ENCODE measurements around the gene RHEB. TPM values are rescaled to one million over a fixed set of nuclear protein-coding genes. Genes with fewer than 3 reads are reported as not detected.
"Not testable (repeated sequence)": the region's sequence is repeated elsewhere in the genome, so short reads cannot be mapped to it uniquely, and the experiment has no call there.

RHEB gene
- total RNA-seq, 1 experiment from 2014 or later = 156 TPM

DNA sequence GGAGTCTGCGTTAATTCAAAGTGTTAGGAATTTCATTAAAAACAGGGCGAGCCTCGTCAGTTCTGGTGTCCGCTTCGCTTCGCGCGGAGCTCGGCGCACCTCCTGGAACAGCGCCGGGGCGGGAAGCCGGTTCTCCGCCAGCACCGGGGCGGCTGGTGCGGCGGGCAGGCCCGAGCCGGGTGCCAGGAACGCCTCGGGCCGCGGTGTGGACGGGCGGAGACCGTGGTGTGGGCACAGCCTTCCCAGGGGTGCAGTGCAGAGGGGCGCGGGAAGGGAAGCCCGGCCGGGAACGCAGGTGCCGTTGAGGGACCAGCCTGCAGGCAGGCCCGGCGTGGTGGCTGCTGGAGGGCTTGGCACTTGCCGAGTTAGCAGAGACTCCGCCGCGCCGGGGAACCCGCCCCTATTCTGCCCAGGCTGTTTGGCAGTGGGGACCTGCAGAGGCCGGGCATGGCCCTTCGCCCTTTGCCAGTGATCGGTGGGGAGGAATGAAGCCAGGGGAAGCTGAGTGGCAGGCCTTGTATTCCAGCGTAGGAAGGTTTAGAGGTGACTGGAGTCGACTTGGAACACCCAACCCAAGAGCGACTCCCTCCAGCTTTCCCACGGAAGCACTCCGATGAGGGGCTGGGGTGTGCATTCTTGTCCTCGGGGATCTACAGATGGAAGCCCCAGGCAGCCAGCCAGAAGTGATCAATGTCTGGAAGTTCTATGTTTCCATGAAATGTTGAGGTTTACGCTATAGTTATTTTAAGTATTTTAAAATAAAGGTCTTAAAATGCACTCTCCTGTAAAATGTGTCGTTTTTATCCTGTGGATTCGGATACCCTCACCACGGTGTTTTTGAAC, 945 bp upstream of the RHEB start:
- CTCF ChIA-PET = interaction anchor here (0.8 to 1.4 kb wide), 3 partner anchors 19 to 111 kb away, joined by 3 to 4 read pairs (median 3); no protein-coding TSS in a partner anchor
- H3K9me3 ChIP-seq = no peaks in the 10 kb centered on the region
- H3K4me1 Mint-ChIP-seq (ENCODE audit: low read depth, unreplicated experiment) = peaks cover 22% of the 10 kb centered on the region
- H3K4me3 ChIP-seq (ENCODE audit: low read depth, low read length) = peak overlapping the region; percentile 70
- H3K27ac Mint-ChIP-seq (ENCODE audit: unreplicated experiment) = peak overlapping the region; percentile 99
- peak overlapping the region; percentile 91 for H3K4me3 Mint-ChIP-seq (ENCODE audit: unreplicated experiment)
- BruUV-seq (replicated peaks) = TSS peak; percentile 85
- POLR2A ChIA-PET = interaction anchor here (0.6 to 2.1 kb wide), 15 partner anchors 10 to 469 kb away, joined by 3 to 21 read pairs (median 4); no protein-coding TSS in a partner anchor
- TF ChIP-seq, protein P1, sequence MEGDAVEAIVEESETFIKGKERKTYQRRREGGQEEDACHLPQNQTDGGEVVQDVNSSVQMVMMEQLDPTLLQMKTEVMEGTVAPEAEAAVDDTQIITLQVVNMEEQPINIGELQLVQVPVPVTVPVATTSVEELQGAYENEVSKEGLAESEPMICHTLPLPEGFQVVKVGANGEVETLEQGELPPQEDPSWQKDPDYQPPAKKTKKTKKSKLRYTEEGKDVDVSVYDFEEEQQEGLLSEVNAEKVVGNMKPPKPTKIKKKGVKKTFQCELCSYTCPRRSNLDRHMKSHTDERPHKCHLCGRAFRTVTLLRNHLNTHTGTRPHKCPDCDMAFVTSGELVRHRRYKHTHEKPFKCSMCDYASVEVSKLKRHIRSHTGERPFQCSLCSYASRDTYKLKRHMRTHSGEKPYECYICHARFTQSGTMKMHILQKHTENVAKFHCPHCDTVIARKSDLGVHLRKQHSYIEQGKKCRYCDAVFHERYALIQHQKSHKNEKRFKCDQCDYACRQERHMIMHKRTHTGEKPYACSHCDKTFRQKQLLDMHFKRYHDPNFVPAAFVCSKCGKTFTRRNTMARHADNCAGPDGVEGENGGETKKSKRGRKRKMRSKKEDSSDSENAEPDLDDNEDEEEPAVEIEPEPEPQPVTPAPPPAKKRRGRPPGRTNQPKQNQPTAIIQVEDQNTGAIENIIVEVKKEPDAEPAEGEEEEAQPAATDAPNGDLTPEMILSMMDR (IDR thresholded peaks at IDR 0.05; ENCODE audit: insufficient read depth in 1 of 2, low read depth in 1 of 2, low read length in 1 of 2, severe bottlenecking in 1 of 2, unreplicated experiment in 1 of 2) = no peak
- no peaks in the 10 kb centered on the region for H3K9me3 Mint-ChIP-seq (ENCODE audit: unreplicated experiment)
- H3K27me3 ChIP-seq (replicated peaks; ENCODE audit: control insufficient read depth, insufficient read depth, low read length) = no peaks in the 10 kb centered on the region
- no peaks in the 10 kb centered on the region for H3K27me3 Mint-ChIP-seq (ENCODE audit: insufficient read depth, unreplicated experiment)
- peaks cover 28% of the 10 kb centered on the region for H3K36me3 Mint-ChIP-seq (ENCODE audit: insufficient read depth, unreplicated experiment)
- no peaks in the 10 kb centered on the region for H3K36me3 ChIP-seq (ENCODE audit: control insufficient read depth, insufficient read depth, low read length)
- peak; percentile 59 to 70 for DNase-seq
- intact Hi-C loops (cut with micrococcal nuclease; ENCODE audit: unreplicated experiment) = loop anchor here (1.0 to 2.0 kb wide), 3 partner anchors 18 to 234 kb away; no protein-coding TSS in a partner anchor
- peaks cover 4% of the 10 kb centered on the region; the same call in 1 of the 2 replicates for H3K4me1 ChIP-seq

DNA sequence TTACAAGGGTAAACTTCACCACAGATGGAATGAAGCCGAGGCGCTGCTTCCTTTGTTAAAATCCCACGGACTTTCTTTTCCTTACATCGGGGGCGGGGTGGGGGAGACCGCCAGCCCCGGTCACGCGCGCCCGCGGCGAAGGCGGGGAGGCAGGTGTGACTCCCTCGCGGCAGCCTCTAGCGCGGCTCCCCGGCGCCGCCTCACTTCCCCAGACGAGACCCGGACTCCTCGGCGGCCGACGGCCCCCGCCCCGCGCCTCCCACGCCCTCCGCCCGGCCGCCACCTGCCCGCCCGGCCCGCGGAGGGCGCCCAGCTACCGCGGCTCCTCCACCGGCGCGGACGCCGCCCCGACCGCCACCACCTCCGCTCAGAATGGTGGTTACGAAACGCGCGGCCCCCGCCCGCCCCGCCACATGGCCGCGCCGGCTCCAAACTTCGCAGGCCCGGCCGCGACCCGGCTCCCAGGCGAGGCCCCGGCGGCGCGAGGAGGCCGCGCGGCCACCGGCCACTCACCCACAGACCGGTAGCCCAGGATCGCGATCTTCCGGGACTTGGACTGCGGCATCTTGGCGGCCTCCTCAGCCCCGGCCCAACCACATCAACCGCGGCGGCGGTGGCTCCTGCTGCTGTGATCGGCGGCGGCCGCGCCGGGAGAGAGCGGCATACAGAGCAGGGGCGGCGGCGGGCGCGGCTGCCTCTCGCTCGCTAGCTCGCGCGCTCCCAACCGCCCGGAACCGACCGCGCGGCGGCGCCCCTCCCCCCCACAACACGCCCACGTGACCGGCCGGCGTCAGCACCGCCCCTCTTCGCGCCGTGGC, 539 bp downstream of the RHEB start:
- H3K9me3 ChIP-seq; H3K4me1 ChIP-seq; H3K9me3 Mint-ChIP-seq (ENCODE audit: unreplicated experiment); H3K36me3 ChIP-seq (ENCODE audit: control insufficient read depth, insufficient read depth, low read length); H3K27me3 Mint-ChIP-seq (ENCODE audit: insufficient read depth, unreplicated experiment); H3K27me3 ChIP-seq (replicated peaks; ENCODE audit: control insufficient read depth, insufficient read depth, low read length); BruUV-seq (replicated peaks): not testable (repeated sequence)
- Mint-ChIP-seq H3K4me1 (ENCODE audit: low read depth, unreplicated experiment) (peaks cover 24% of the 10 kb centered on the region), H3K27ac (ENCODE audit: unreplicated experiment) (peak overlapping the region; percentile 99), H3K4me3 (ENCODE audit: unreplicated experiment) (peak overlapping the region; percentile 91), H3K36me3 (ENCODE audit: insufficient read depth, unreplicated experiment) (peaks cover 37% of the 10 kb centered on the region)
- ChIA-PET POLR2A (interaction anchor here (0.5 to 2.1 kb wide), 12 partner anchors 12 to 1184 kb away, joined by 3 to 21 read pairs (median 4); no protein-coding TSS in a partner anchor), CTCF (interaction anchor here (0.5 to 1.4 kb wide), 4 partner anchors 20 to 226 kb away, joined by 3 to 5 read pairs (median 4); no protein-coding TSS in a partner anchor)
- intact Hi-C loops (cut with micrococcal nuclease; ENCODE audit: unreplicated experiment) = loop anchor here (1.0 to 5.0 kb wide), 3 partner anchors 59 to 178 kb away; no protein-coding TSS in a partner anchor
- H3K4me3 ChIP-seq (ENCODE audit: low read depth, low read length) = peak overlapping the region; percentile 52
- peak; percentile 84 to 86 for DNase-seq

DNA sequence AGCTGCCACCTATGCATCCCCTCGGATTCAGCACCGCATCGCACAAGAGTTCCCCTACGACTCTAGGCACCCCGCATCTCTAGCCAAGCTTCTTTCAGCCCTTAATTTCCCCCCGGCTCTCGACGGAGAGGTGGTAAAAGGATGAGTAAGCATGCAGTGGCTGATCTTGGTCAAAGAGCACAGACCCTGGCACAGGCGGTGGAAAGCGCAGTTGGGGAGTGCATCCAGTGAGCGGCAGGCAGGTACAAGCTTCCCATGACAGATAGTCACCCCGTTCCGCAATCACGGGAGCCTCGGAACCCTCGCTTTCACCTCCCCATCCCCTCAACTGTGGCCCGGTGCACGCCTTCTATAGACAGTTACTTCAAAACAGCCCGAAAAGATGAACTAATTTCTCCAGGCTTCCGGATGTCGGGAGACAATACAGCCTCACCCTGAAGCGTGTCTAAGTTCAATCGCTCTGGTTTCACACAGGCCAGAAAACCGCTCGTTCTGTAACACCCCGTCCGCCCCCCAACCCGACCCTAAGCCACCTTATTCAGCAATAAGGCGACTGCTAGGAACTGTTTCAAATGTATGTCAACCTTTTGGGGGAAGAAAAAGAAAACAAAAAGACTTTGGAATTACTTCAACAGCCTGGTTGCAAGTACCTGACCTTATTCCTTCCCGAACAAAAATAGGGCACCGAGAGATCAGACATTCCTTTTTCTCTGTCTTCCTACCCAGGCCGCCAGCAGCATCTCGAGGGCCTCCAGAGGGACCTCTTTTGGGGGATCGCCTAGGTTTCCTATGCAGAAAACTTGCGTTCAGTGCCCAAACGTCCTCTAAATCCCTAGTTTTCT, 1.4 kb downstream of the RHEB start:
- CTCF ChIA-PET = interaction anchor here (0.5 to 1.0 kb wide), 3 partner anchors 58 to 153 kb away, joined by 3 to 4 read pairs (median 3); no protein-coding TSS in a partner anchor
- peak overlapping the region; percentile 91 for H3K4me3 Mint-ChIP-seq (ENCODE audit: unreplicated experiment)
- H3K4me1 ChIP-seq = peaks cover 4% of the 10 kb centered on the region; the same call in 1 of the 2 replicates
- H3K27me3 ChIP-seq (replicated peaks; ENCODE audit: control insufficient read depth, insufficient read depth, low read length) = no peaks in the 10 kb centered on the region
- peaks cover 40% of the 10 kb centered on the region for H3K36me3 Mint-ChIP-seq (ENCODE audit: insufficient read depth, unreplicated experiment)
- H3K27ac Mint-ChIP-seq (ENCODE audit: unreplicated experiment) = peak overlapping the region; percentile 90
- no peaks in the 10 kb centered on the region for H3K9me3 ChIP-seq
- POLR2A ChIA-PET = interaction anchor here (0.6 to 2.1 kb wide), 4 partner anchors 11 to 59 kb away, joined by 3 to 11 read pairs (median 6); no protein-coding TSS in a partner anchor
- intact Hi-C loops (cut with micrococcal nuclease; ENCODE audit: unreplicated experiment) = loop anchor here (1.0 to 5.0 kb wide), 3 partner anchors 58 to 179 kb away; no protein-coding TSS in a partner anchor
- H3K9me3 Mint-ChIP-seq (ENCODE audit: unreplicated experiment) = no peaks in the 10 kb centered on the region
- H3K36me3 ChIP-seq (ENCODE audit: control insufficient read depth, insufficient read depth, low read length) = no peaks in the 10 kb centered on the region
- H3K4me1 Mint-ChIP-seq (ENCODE audit: low read depth, unreplicated experiment) = peaks cover 24% of the 10 kb centered on the region
- DNase-seq = peak; percentile 44 to 57
- BruUV-seq (replicated peaks) = TSS peak; percentile 18
- H3K27me3 Mint-ChIP-seq (ENCODE audit: insufficient read depth, unreplicated experiment) = no peaks in the 10 kb centered on the region
- peak overlapping the region; percentile 52 for H3K4me3 ChIP-seq (ENCODE audit: low read depth, low read length)
- TF ChIP-seq, protein P1 (IDR thresholded peaks at IDR 0.05; ENCODE audit: insufficient read depth in 1 of 2, low read depth in 1 of 2, low read length in 1 of 2, severe bottlenecking in 1 of 2, unreplicated experiment in 1 of 2) = no peak

All from Caco-2 (cell line).